HG03521 (cell line): Measurements from ENCODE around the gene UMODL1.

Source experiments
- ATAC-seq: cut with Tn5 transposase; IDR thresholded peaks from one replicate; pipeline ENCODE4 v1.9.1; 2021; ENCODE audit warnings: mild to moderate bottlenecking, moderate library complexity; ENCODE audit not compliant: unreplicated experiment

Gene UMODL1

DNA sequence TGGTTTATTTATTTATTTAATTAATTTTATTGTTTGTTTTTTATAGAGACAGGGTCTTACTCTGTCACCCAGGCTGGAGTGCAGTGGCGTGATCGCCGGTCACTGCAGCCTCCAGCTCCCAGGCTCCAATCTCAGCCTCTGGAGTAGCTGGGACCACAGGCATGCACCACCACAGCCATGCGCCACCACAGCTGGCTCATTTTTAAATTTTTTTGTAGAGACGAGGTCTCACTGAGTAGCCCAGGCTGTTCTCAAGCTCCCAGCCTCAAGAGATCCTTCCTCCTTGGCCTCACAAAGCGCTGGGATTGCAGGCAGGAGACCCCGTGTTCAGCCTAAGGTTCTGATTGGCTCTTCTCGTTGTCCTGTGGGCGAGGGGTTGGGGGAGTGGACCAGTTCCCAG lies 22.1 kb downstream of the UMODL1 start:
- ATAC-seq, result no peak

DNA sequence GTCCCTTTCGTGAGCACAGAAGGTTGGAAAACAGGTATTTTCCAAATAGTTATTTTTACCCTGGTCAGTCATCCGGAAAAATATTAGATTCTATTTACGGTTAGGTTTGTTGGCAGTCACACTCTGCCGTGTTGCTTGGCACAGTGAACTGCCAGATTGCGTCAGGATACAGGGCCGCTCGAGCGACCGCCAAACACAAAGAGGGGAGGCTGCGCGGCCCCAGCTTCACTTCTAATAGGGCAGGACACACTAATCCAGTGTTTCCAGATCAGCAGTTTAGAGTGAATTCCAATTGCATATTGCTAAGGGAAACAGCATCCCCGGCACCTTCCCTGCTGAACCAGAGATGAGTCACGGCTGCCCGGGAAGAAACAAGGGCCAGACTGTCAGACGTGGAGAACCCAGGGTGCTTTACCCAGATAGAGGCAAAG lies 22.9 kb downstream of the UMODL1 start:
- no peak for ATAC-seq

GRCh38 chr21:42094811-42095210 lies 23.7 kb downstream of the UMODL1 start:
- no peak for ATAC-seq

GRCh38 chr21:42095581-42095980 lies 24.5 kb downstream of the UMODL1 start:
- no peak for ATAC-seq

DNA sequence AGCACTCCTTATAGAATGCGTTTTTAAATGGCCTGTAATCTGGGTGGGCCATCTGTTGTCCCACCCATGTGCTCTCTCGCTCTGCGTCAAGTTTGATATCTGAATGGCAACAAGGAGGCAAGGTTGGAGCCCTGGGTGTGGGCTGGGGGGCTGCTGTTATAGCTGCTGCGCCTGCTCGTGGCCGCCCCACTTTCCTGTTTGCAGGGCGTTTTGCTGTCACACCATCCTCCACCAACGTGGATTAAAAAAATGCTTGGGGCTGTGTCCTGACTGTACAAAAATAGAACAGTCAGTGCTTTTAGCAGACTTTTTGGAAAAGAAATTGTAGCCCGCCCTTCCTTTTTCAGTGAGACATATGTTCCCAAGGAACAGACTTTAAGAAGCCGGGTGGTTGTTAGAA lies 25.4 kb downstream of the UMODL1 start:
- no peak for ATAC-seq

GRCh38 chr21:42097274-42097673 lies 26.2 kb downstream of the UMODL1 start:
- no peak for ATAC-seq

DNA sequence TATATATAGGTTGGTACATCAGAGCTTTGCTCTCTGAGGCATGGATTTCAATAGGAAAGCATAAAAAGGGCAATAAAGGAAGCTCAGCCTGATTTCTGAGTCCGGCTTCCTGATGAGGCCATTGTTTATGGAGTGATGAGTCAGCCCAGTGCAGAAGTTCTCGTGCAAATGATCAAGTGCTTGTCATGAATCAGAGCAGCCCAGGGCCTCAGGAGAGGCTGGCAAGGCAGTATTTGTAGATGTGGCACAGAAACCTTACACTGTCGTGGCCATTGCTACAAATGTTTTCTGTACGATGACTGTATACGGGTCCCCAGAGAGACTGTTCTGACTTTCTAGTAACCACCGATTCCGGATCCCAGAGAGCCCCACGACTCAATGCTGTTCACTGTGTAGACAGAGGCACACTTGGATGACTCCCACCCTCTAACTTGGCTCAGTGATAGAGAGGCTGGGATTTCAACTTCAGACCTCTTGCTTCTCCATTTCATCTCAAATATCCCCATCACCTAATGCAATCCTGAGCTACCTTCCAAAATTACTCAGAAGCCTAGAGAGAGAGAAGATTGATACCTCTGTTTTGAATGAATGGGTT lies 26.8 kb downstream of the UMODL1 start:
- ATAC-seq, result no peak

DNA sequence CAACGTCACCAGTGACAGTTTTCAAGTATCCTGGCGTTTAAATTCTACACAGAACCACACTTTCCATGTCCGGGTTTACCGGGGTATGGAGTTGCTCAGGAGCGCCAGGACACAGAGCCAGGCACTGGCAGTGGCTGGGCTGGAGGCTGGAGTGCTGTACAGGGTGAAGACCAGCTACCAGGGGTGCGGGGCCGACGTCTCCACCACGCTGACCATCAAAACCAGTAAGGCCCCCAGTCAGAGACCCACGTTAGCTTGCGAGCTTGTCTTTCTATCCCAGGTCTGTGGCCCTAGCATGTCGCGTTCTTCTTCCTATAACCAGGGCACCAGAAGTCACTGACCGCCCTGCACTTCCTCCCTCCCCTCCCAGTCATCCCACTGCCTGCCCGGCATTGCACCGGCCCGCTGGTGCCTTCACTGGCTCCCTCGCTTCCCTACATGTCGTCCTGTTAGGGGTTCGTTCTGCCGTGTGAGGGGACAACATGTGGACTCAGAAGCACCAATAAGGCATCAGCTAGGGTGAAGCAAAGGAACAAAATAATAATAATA lies 27.9 kb downstream of the UMODL1 start:
- no peak for ATAC-seq

DNA sequence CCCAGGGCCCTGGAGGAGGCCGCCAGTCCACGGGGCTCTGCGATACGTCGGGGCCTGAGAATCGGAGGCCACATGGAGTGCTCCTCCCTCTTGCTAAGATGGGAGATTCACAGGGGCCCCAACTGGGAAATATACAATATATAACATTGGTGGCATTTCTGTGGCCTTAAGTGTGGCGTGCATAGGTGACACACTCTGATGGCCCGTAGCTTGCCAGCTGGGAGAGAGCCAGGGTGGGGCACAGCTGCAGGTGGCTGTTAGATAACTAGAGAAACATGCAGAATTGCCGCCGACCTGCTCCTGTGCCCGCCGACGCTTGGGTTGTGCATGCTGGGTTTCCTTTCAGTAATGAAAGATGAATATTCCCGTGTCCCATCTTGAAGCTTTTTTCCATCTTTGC lies 30.1 kb downstream of the UMODL1 start:
- ATAC-seq, result no peak

DNA sequence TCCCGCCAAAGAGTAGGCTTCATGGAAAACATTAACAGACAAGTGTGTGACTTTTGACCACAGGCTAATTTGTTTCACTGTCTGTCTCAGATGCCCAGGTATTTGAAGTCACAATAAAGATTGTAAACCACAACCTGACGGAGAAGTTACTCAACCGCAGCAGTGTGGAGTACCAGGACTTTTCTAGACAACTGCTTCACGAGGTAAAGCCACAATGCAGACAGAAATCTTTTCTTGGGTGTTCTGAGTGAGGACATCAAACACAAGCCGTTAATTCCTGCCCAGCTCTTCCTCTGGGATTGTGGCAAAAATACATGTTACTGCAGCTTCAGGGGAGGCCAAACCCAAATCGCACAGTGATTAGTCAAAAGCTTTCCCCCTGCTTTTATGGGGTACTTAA lies 31.0 kb downstream of the UMODL1 start:
- ATAC-seq, result no peak

DNA sequence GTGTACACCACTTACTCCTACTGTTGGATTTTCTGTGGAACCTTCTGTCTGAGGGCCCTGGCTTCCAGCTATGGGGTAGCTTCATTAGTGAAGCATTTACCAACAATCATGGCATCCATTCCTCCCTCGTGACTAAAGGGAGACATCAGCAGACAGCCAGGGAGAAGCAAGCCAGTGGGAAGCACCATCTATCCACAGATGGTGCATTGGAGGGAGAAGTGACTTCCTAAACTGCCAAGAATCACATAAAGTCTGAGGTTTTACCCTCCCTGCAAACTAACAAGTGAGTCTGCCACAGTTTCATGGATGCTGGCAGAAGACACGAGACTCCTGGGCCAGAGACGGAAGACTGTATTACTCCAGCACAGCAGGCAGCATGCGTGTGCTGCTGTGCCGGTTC lies 31.4 kb downstream of the UMODL1 start:
- ATAC-seq, result no peak

- ATAC-seq, result no peak
Observed at GRCh38 chr21:42102991-42103390, 31.9 kb downstream of the UMODL1 start.

GRCh38 chr21:42103843-42104242 lies 32.7 kb downstream of the UMODL1 start:
- no peak for ATAC-seq

DNA sequence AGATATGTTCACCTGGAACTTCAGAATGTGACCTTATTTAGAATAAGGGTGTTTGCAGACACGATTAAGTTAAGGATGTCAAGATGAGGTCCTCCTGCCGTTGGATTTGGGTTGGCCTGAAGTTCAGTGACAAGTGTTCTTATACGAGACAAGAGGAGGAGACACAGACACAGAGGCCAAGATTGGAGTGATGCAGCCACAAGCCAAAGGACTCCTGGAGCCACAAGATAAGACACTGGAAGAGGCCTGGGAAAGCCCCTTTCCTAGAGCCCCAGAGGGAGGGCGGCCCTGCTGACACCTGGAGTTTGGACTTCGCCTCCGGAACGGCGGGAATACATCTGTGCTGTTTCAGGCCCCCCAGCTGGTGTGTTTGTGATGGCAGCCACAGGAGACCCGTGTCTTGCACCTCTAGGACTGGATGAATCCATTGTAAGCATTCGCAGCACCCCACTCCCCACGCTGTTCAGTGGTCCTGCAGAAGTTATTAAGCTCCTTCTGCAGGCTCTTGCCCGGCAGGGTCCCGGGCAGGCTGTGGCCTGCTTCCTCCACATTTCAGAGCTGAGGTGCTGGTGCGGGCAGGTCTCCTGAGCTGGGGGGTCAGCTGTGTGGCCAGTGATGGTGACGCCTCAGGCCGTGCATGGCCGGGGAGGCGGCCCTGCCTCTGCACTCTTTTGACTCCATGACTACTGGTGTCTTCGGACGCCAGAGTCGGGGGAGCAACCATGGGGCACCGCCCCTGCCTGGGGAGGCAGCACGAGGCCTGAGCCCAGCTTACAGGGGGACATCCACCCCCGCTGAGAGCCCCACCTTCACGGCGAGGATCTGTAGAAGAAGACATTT lies 34.6 kb downstream of the UMODL1 start:
- ATAC-seq, result no peak

DNA sequence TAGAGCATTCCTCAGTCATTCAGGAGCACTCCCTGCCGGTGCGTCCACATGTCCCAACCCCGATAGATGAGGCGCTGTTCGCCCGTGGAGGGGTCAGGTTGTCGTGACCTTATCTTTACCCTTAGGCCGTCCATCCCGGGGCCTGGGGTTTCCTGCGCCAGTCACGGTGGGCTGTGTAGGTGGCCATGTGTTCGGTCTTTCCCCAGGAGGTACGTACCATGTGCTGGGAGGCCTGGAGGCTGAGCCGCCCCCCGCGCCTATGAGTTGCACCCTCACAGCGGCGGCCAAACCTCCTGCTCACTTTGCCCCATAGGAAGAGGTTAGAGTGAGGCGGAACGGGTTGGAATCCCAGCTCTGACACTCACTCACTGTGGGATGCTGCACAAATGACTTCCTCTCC lies 35.3 kb downstream of the UMODL1 start:
- ATAC-seq, result no peak

GRCh38 chr21:42107177-42107880 lies 36.2 kb downstream of the UMODL1 start:
- no peak for ATAC-seq

DNA sequence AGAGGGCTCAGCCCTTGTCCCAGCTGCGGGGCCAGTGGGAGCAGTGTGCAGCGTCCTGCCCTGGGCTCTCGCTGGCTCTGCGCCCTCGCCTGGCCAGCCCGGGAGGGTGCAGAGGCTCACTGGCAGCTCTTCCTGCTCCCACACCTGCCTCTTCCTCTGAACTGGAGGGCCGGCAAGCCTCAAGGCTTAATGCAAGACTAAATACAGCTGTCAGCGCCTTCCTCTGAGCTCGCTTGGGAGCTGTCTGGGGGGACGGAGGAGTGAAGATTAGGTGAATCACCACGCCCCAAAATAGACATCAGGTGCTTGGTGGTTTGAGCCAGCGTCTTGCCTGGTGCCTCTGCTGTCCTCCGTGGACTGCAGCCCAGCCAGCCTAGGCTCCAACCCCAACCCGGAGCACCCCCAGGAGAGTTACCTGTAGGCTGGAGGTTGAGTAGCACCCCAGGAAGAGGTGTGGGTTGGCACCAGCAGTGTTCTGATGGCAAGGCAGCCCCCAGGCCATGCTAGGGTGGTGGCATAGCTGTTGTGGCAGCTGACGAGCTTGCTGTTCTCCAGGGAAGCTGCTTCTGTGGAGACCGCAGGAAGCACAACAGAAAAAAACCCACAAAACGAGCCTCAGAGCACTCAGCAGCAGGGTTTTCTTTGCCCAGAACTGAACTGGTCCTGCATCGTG lies 36.9 kb downstream of the UMODL1 start:
- no peak for ATAC-seq

GRCh38 chr21:42108554-42109340 lies 37.6 kb downstream of the UMODL1 start:
- no peak for ATAC-seq

DNA sequence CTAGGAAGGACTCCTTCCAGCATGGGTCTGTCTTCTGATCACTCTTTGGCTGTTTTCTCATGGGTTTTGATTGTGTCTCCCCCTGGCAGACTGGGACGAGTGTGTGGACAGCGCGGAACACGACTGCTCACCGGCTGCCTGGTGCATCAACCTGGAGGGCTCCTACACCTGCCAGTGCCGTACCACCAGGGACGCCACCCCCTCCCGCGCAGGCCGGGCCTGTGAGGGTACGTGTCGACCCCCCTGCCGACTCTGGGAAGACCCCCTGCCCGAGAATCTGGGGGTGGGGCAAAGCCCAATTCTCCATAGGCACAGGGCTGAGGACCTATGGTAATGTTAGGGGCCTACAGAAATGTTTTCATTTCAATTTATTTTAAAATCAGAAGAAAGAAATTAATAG lies 38.4 kb downstream of the UMODL1 start:
- no peak for ATAC-seq

GRCh38 chr21:42109873-42110525 lies 38.9 kb downstream of the UMODL1 start:
- no peak for ATAC-seq
